Neural cell (in vitro differentiated cells): ENCODE data around the gene CRIM1. TPM values are rescaled to one million over a fixed set of nuclear protein-coding genes. Genes with fewer than 3 reads are reported as not detected.

Experiments
- H2AFZ ChIP-seq: fragments of 200-600, 300-800 bp; sonication (generic), shearing (Covaris generic); 2 replicates; pipeline ENCODE4 v1.6.0; 2014; ENCODE audit warnings: low read depth, mild to moderate bottlenecking, antibody characterized with exemption, low read length, moderate library complexity
- H3F3A ChIP-seq: fragments of 200-600 bp; shearing (Covaris generic); 2 replicates; pipeline ENCODE4 v1.6.1; 2016; ENCODE audit warnings: mild to moderate bottlenecking, moderate library complexity, mixed read lengths, antibody characterized with exemption, low read length; ENCODE audit not compliant: insufficient read depth, poor library complexity, severe bottlenecking
- H3K27ac ChIP-seq: fragments of 200-600, 300-800 bp; sonication (generic), shearing (Covaris generic); 2 replicates; pipeline ENCODE4 v1.5.1; 2014; ENCODE audit warnings: mild to moderate bottlenecking, low read length, moderate library complexity
- H3K27me3 ChIP-seq: fragments of 300-800, 200-600 bp; sonication (generic), shearing (Covaris generic); 2 replicates; pipeline ENCODE4 v1.6.0; 2014; ENCODE audit warnings: mild to moderate bottlenecking, low read depth, low read length, moderate library complexity; ENCODE audit not compliant: insufficient read depth
- H3K36me3 ChIP-seq: fragments of 300-800, 200-600 bp; sonication (generic), shearing (Covaris generic); 2 replicates; pipeline ENCODE4 v1.5.1; 2014; ENCODE audit warnings: mild to moderate bottlenecking, antibody characterized with exemption, low read length, moderate library complexity; ENCODE audit not compliant: insufficient read depth
- H3K4me2 ChIP-seq: fragments of 300-800, 200-600 bp; sonication (generic), shearing (Covaris generic); 2 replicates; pipeline ENCODE4 v1.6.0; 2014; ENCODE audit warnings: mild to moderate bottlenecking, low read length
- H3K4me3 ChIP-seq: fragments of 300-800, 200-600 bp; sonication (generic), shearing (Covaris generic); 2 replicates; pipeline ENCODE4 v1.5.1; 2014; ENCODE audit warnings: mild to moderate bottlenecking, low read length, moderate library complexity
- H3K79me2 ChIP-seq: fragments of 200-600 bp; shearing (Covaris generic); replicated peaks from 2 replicates; pipeline ENCODE4 v1.6.0; 2014; ENCODE audit warnings: mild to moderate bottlenecking, low read length, moderate library complexity; ENCODE audit not compliant: insufficient read depth
- H3K9ac ChIP-seq: fragments of 300-800, 200-600 bp; sonication (generic), shearing (Covaris generic); 2 replicates; pipeline ENCODE4 v1.6.1; 2016; ENCODE audit warnings: mild to moderate bottlenecking, low read length, mixed read lengths
- H3K9me2 ChIP-seq: fragments of 200-600 bp; shearing (Covaris generic); 2 replicates; pipeline ENCODE4 v1.6.1; 2016; ENCODE audit warnings: mild to moderate bottlenecking, low read length, mixed read lengths; ENCODE audit not compliant: insufficient read depth
- H3K9me3 ChIP-seq: fragments of 200-600, 300-800 bp; sonication (generic), shearing (Covaris generic); 2 replicates; pipeline ENCODE4 v1.6.1; 2016; ENCODE audit warnings: mild to moderate bottlenecking, mixed run types, low read length, moderate library complexity, mixed read lengths
- H4K20me1 ChIP-seq: fragments of 200-600 bp; shearing (Covaris generic); 2 replicates; pipeline ENCODE4 v1.6.1; 2016; ENCODE audit warnings: mild to moderate bottlenecking, mixed run types; ENCODE audit not compliant: insufficient read depth
- CTCF ChIP-seq: fragments of 450-650 bp; IDR thresholded peaks from 2 replicates; pipeline ENCODE4 v1.5.1; 2014; ENCODE audit warnings: antibody characterized with exemption, mild to moderate bottlenecking, moderate library complexity; ENCODE audit not compliant: poor library complexity, severe bottlenecking
- EP300 ChIP-seq: fragments of 450-650 bp; conservative IDR thresholded peaks from 2 replicates; pipeline ENCODE4 v1.6.1; 2014; ENCODE audit warnings: antibody characterized with exemption, mild to moderate bottlenecking, moderate library complexity; ENCODE audit not compliant: poor library complexity, severe bottlenecking
- EZH2 ChIP-seq: fragments of 200-600, 300-800 bp; shearing (Covaris generic), sonication (generic); IDR thresholded peaks from 2 replicates; pipeline ENCODE4 v1.6.1; 2014; ENCODE audit warnings: antibody characterized with exemption, low read length, borderline replicate concordance, mild to moderate bottlenecking; ENCODE audit not compliant: insufficient read depth, poor library complexity, severe bottlenecking
- MXI1 ChIP-seq: fragments of 450-650 bp; conservative IDR thresholded peaks from 2 replicates; pipeline ENCODE4 v1.6.1; 2014; ENCODE audit warnings: antibody characterized with exemption, mild to moderate bottlenecking; ENCODE audit not compliant: poor library complexity, severe bottlenecking
- POLR2AphosphoS5 ChIP-seq: IDR thresholded peaks from 2 replicates; pipeline ENCODE4 v1.6.1; 2012
- RAD21 ChIP-seq: fragments of 450-650 bp; conservative IDR thresholded peaks from 2 replicates; pipeline ENCODE4 v1.6.1; 2014; ENCODE audit warnings: antibody characterized with exemption, mild to moderate bottlenecking, moderate library complexity
- REST ChIP-seq: IDR thresholded peaks from 2 replicates; pipeline ENCODE4 v1.6.1; 2012; ENCODE audit warnings: borderline replicate concordance
- SMC3 ChIP-seq: fragments of 450-650 bp; conservative IDR thresholded peaks from 2 replicates; pipeline ENCODE4 v1.6.1; 2014; ENCODE audit warnings: antibody characterized with exemption, mild to moderate bottlenecking, moderate library complexity; ENCODE audit not compliant: poor library complexity
- TAF1 ChIP-seq: IDR thresholded peaks from 2 replicates; pipeline ENCODE4 v1.6.1; 2012; ENCODE audit warnings: low read depth
- polyA plus RNA-seq: library from polyadenylated mRNA; depleted of rRNA; stranded (reverse); fragments of >200 nt; gene quantifications from 2 replicates; pipeline ENCODE4 v1.2.3, GENCODE V29; 2014

CRIM1 gene
- polyA plus RNA-seq, 1 donor from 2014 or later = 6.7 TPM

- no peaks in the 10 kb centered on the region for H3K27me3 ChIP-seq
- no peaks in the 10 kb centered on the region for H3K9me2 ChIP-seq
- no peaks in the 10 kb centered on the region for H3F3A ChIP-seq
- no peak overlapping the region for H3K4me2 ChIP-seq
- no peaks in the 10 kb centered on the region for H3K79me2 ChIP-seq
- H3K4me3 ChIP-seq = no peak overlapping the region
- no peak overlapping the region for H3K9ac ChIP-seq
- H3K27ac ChIP-seq = no peak overlapping the region
- H2AFZ ChIP-seq = no peak overlapping the region
- H3K9me3 ChIP-seq = no peaks in the 10 kb centered on the region
- no peak for TF ChIP-seq RAD21
- no peak for TF ChIP-seq MXI1
- no peak for TF ChIP-seq POLR2AphosphoS5
- no peak for TF ChIP-seq TAF1
- no peak for TF ChIP-seq CTCF
- TF ChIP-seq EP300 = no peak
- TF ChIP-seq EZH2 = no peak
- no peak for TF ChIP-seq REST
- TF ChIP-seq SMC3 = no peak
- H3K36me3 ChIP-seq = no peaks in the 10 kb centered on the region
- no peaks in the 10 kb centered on the region for H4K20me1 ChIP-seq
Measured at GRCh38 chr2:36403675-36404230, 48.2 kb downstream of the CRIM1 start.

DNA sequence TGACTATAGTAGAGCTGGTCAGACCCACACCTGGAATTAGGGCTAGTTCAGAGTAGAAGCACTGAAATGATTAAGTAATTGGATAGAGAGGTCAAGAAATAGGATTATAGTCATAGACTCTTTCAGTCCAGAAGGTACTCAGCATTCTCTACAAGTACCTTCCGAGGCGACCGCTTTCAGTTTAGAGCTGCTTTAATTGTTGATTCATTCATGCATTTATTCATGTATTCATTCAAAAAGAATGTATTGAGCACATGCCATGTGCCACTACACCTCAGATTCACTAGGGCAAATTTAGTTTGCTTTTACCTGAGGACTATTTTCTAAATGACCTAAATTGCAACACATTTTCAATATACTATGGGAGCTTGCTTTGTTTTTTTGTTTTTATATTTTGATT is 48.7 kb downstream of the CRIM1 start:
- no peaks in the 10 kb centered on the region for H3F3A ChIP-seq
- no peaks in the 10 kb centered on the region for H3K9me3 ChIP-seq
- H4K20me1 ChIP-seq = no peaks in the 10 kb centered on the region
- no peak overlapping the region for H2AFZ ChIP-seq
- H3K4me3 ChIP-seq = no peak overlapping the region
- no peak overlapping the region for H3K9ac ChIP-seq
- H3K27me3 ChIP-seq = no peaks in the 10 kb centered on the region
- TF ChIP-seq SMC3 (no peak), REST (no peak)
- no peaks in the 10 kb centered on the region for H3K9me2 ChIP-seq
- no peak overlapping the region for H3K4me2 ChIP-seq
- no peaks in the 10 kb centered on the region for H3K36me3 ChIP-seq
- no peaks in the 10 kb centered on the region for H3K79me2 ChIP-seq
- no peak overlapping the region for H3K27ac ChIP-seq
